HG02884 (cell line): ENCODE results near the gene ITGAX.

ENCODE experiments used
- ATAC-seq: cut with Tn5 transposase; IDR thresholded peaks from one replicate; pipeline ENCODE4 v1.9.1; 2021; ENCODE audit warnings: mild to moderate bottlenecking, moderate library complexity; ENCODE audit not compliant: unreplicated experiment

ITGAX gene

GRCh38 chr16:31371619-31372484 is 16.9 kb downstream of the ITGAX start:
- ATAC-seq: no peak

GRCh38 chr16:31373235-31373634 is 18.3 kb downstream of the ITGAX start:
- no peak for ATAC-seq

- no peak for ATAC-seq
Measured at GRCh38 chr16:31375231-31375630, 20.3 kb downstream of the ITGAX start.

GRCh38 chr16:31376705-31377104 is 21.7 kb downstream of the ITGAX start:
- ATAC-seq: no peak

GRCh38 chr16:31377210-31377903 is 22.4 kb downstream of the ITGAX start:
- no peak for ATAC-seq

- no peak for ATAC-seq
Measured at GRCh38 chr16:31380201-31380600, 25.2 kb downstream of the ITGAX start.

GRCh38 chr16:31382485-31383161 is 27.6 kb downstream of the ITGAX start:
- no peak for ATAC-seq

- no peak for ATAC-seq
Measured at GRCh38 chr16:31385680-31386079, 30.7 kb downstream of the ITGAX start.

- no peak for ATAC-seq
Measured at GRCh38 chr16:31386157-31386984, 31.4 kb downstream of the ITGAX start.

GRCh38 chr16:31388535-31388934 is 33.6 kb downstream of the ITGAX start:
- no peak for ATAC-seq

- no peak for ATAC-seq
Measured at GRCh38 chr16:31390504-31391041, 35.6 kb downstream of the ITGAX start.

- ATAC-seq: no peak
Measured at GRCh38 chr16:31393056-31393455, 38.1 kb downstream of the ITGAX start, which contains the start of gene ITGAD. Gene ITGAD (plus strand): TSS chr16:31393335. CDS start chr16:31393361, 26 bp downstream.

GRCh38 chr16:31395647-31396046 is 40.7 kb downstream of the ITGAX start:
- ATAC-seq: no peak

GRCh38 chr16:31397096-31397660 is 42.2 kb downstream of the ITGAX start:
- no peak for ATAC-seq

- ATAC-seq: no peak
Measured at GRCh38 chr16:31397701-31398100, 42.7 kb downstream of the ITGAX start.

- ATAC-seq: no peak
Measured at GRCh38 chr16:31400191-31400590, 45.2 kb downstream of the ITGAX start.

GRCh38 chr16:31401436-31401835 is 46.5 kb downstream of the ITGAX start:
- no peak for ATAC-seq

GRCh38 chr16:31402687-31403086 is 47.7 kb downstream of the ITGAX start:
- ATAC-seq: no peak

GRCh38 chr16:31403590-31404352 is 48.8 kb downstream of the ITGAX start:
- ATAC-seq: no peak
